Measurements from ENCODE around the gene MALRD1. TPM values are rescaled to one million over a fixed set of nuclear protein-coding genes. Genes with fewer than 3 reads are reported as not detected.
A peak's percentile ranks its signal among the peaks of the same experiment; 100 is the strongest.

The MALRD1 gene
- total RNA-seq, 1 donor from 2014 or later: 0.11 TPM

DNA sequence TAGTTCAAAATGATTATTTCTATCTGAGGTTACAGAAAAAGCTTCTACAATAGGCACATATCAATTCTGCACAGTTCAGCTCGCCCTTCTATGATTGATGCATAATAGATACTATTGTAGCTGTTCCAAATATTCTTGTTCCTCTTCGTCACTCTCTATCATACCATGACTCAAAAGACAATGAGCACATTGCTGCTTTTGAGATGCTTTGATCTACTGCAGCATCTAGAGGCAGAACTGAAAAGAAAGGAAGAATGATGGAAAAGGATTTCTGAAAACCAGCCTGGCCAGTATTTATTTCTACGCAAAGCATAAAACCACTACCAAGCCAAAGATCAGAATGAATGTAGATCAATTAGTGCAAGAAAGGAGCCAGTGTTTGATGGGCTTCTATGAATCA is 708.3 kb downstream of the MALRD1 start:
- Mint-ChIP-seq H3K4me1 (no peaks in the 10 kb centered on the region), H3K9me3 (no peaks in the 10 kb centered on the region), H3K4me3 (no peak overlapping the region), H3K27ac (no peak overlapping the region), H3K27me3 (ENCODE audit: insufficient read depth, low read depth) (peaks cover 2% of the 10 kb centered on the region), H3K36me3 (no peaks in the 10 kb centered on the region)
- peak overlapping the region; percentile 73 for H2AFZ ChIP-seq (replicated peaks)
- DNase-seq (ENCODE audit: low spot score): no peak
- H3K27me3 ChIP-seq: no peaks in the 10 kb centered on the region
- H4K20me1 ChIP-seq (ENCODE audit: low read depth): no peaks in the 10 kb centered on the region
- H3K9me3 ChIP-seq (ENCODE audit: low read depth): no peaks in the 10 kb centered on the region
- H3K36me3 ChIP-seq: no peaks in the 10 kb centered on the region
- TF ChIP-seq EZH2 (IDR thresholded peaks at IDR 0.05) (no peak), EZH2phosphoT487 (IDR thresholded peaks at IDR 0.05) (no peak), CTCF (IDR thresholded peaks at IDR 0.05) (no peak)
- H3K4me3 ChIP-seq: no peak overlapping the region
- H3K79me2 ChIP-seq (ENCODE audit: low read depth): no peaks in the 10 kb centered on the region
- H3K27ac ChIP-seq: no peak overlapping the region
- no peaks in the 10 kb centered on the region for H3K4me1 ChIP-seq
- H3K4me2 ChIP-seq: no peak overlapping the region
- no peak overlapping the region for H3K9ac ChIP-seq
- no peaks in the 10 kb centered on the region for H3F3A ChIP-seq (ENCODE audit: low read depth)

DNA sequence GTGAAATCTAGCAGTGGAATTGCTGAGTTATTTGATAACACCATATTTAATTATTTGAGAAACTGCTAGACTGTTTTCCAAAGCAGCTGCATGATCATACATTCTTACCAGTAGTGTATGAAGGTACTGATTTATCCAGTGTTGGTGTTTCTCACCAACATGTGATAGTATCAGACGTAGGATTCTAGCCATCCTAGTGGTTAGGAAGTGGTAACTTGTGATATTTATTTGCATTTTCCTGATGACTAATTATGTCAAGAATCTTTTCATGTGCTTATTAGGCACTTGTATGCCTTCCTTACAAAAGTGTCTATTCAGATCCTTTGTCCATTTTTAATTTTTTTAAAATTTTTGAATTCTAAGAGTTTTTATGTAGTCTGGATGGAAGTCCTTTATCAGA is 713.4 kb downstream of the MALRD1 start:
- no peaks in the 10 kb centered on the region for H3K27me3 ChIP-seq
- no peak overlapping the region for H3K27ac Mint-ChIP-seq
- no peaks in the 10 kb centered on the region for H3K9me3 ChIP-seq (ENCODE audit: low read depth)
- H3K27ac ChIP-seq: no peak overlapping the region
- H3K36me3 ChIP-seq: no peaks in the 10 kb centered on the region
- no peaks in the 10 kb centered on the region for H3K4me1 ChIP-seq
- no peaks in the 10 kb centered on the region for H3F3A ChIP-seq (ENCODE audit: low read depth)
- H3K4me1 Mint-ChIP-seq: no peaks in the 10 kb centered on the region
- H3K9ac ChIP-seq: no peak overlapping the region
- no peak overlapping the region for H3K4me2 ChIP-seq
- no peaks in the 10 kb centered on the region for H3K79me2 ChIP-seq (ENCODE audit: low read depth)
- no peaks in the 10 kb centered on the region for H3K36me3 Mint-ChIP-seq
- H4K20me1 ChIP-seq (ENCODE audit: low read depth): no peaks in the 10 kb centered on the region
- DNase-seq (ENCODE audit: low spot score): no peak
- H3K27me3 Mint-ChIP-seq (ENCODE audit: insufficient read depth, low read depth): peaks cover 3% of the 10 kb centered on the region
- no peak overlapping the region for H3K4me3 ChIP-seq
- H2AFZ ChIP-seq (replicated peaks): no peak overlapping the region
- TF ChIP-seq CTCF (IDR thresholded peaks at IDR 0.05) (no peak), EZH2phosphoT487 (IDR thresholded peaks at IDR 0.05) (no peak)
- no peak overlapping the region for H3K4me3 Mint-ChIP-seq
- no peaks in the 10 kb centered on the region for H3K9me3 Mint-ChIP-seq

- H3K4me2 ChIP-seq: no peak overlapping the region
- H3K9me3 ChIP-seq (ENCODE audit: low read depth): no peaks in the 10 kb centered on the region
- H3K27me3 ChIP-seq: no peaks in the 10 kb centered on the region
- H3K27ac Mint-ChIP-seq: no peak overlapping the region
- no peaks in the 10 kb centered on the region for H3F3A ChIP-seq (ENCODE audit: low read depth)
- H3K4me1 ChIP-seq: peaks cover 3% of the 10 kb centered on the region
- no peak overlapping the region for H3K4me3 ChIP-seq
- no peak overlapping the region for H3K9ac ChIP-seq
- H3K9me3 Mint-ChIP-seq: no peaks in the 10 kb centered on the region
- H3K36me3 ChIP-seq: no peaks in the 10 kb centered on the region
- H3K27ac ChIP-seq: no peak overlapping the region
- no peak overlapping the region for H2AFZ ChIP-seq (replicated peaks)
- H3K79me2 ChIP-seq (ENCODE audit: low read depth): no peaks in the 10 kb centered on the region
- TF ChIP-seq EZH2 (IDR thresholded peaks at IDR 0.05) (no peak), CTCF (IDR thresholded peaks at IDR 0.05) (no peak), EZH2phosphoT487 (IDR thresholded peaks at IDR 0.05) (no peak)
- no peaks in the 10 kb centered on the region for H4K20me1 ChIP-seq (ENCODE audit: low read depth)
- peaks cover 3% of the 10 kb centered on the region for H3K27me3 Mint-ChIP-seq (ENCODE audit: insufficient read depth, low read depth)
- DNase-seq (ENCODE audit: low spot score): no peak
- H3K36me3 Mint-ChIP-seq: no peaks in the 10 kb centered on the region
- H3K4me3 Mint-ChIP-seq: no peak overlapping the region
- no peaks in the 10 kb centered on the region for H3K4me1 Mint-ChIP-seq
Observed at GRCh38 chr10:19764111-19764510, 715.5 kb downstream of the MALRD1 start.

Measured in neural progenitor cell (in vitro differentiated cells).